ENCODE measurements around the gene ENGASE. TPM values are rescaled to one million over a fixed set of nuclear protein-coding genes. Genes with fewer than 3 reads are reported as not detected.
A peak's percentile ranks its signal among the peaks of the same experiment; 100 is the strongest.

The ENGASE gene
- total RNA-seq, 1 donor from 2014 or later: 72.6 TPM

GRCh38 chr17:79075861-79076406 lies 1.3 kb downstream of the ENGASE start:
- peak overlapping the region; percentile 76 for H3K27ac Mint-ChIP-seq
- TF ChIP-seq CTCF (conservative IDR thresholded peaks at IDR 0.05): no peak
- DNase-seq (ENCODE audit: extremely low spot score, unreplicated experiment): no peak
- H3K36me3 Mint-ChIP-seq: peaks cover 10% of the 10 kb centered on the region
- H3K4me3 Mint-ChIP-seq: peak overlapping the region; percentile 89
- H3K9me3 Mint-ChIP-seq: no peaks in the 10 kb centered on the region
- H3K27me3 Mint-ChIP-seq: peaks cover 8% of the 10 kb centered on the region
- peaks cover 9% of the 10 kb centered on the region for H3K4me1 Mint-ChIP-seq (ENCODE audit: unreplicated experiment)

GRCh38 chr17:79077587-79077986 lies 3.0 kb downstream of the ENGASE start:
- no peak for DNase-seq (ENCODE audit: extremely low spot score, unreplicated experiment)
- no peaks in the 10 kb centered on the region for H3K9me3 Mint-ChIP-seq
- peaks cover 10% of the 10 kb centered on the region for H3K36me3 Mint-ChIP-seq
- no peaks in the 10 kb centered on the region for H3K27me3 Mint-ChIP-seq
- H3K27ac Mint-ChIP-seq: no peak overlapping the region
- no peak for TF ChIP-seq CTCF (conservative IDR thresholded peaks at IDR 0.05)
- no peak overlapping the region for H3K4me3 Mint-ChIP-seq
- H3K4me1 Mint-ChIP-seq (ENCODE audit: unreplicated experiment): peaks cover 9% of the 10 kb centered on the region

- Mint-ChIP-seq H3K27me3 (no peaks in the 10 kb centered on the region), H3K4me3 (no peak overlapping the region), H3K9me3 (no peaks in the 10 kb centered on the region), H3K4me1 (ENCODE audit: unreplicated experiment) (peaks cover 9% of the 10 kb centered on the region), H3K27ac (no peak overlapping the region), H3K36me3 (peaks cover 10% of the 10 kb centered on the region)
- no peak for TF ChIP-seq CTCF (conservative IDR thresholded peaks at IDR 0.05)
- DNase-seq (ENCODE audit: extremely low spot score, unreplicated experiment): no peak
These were observed 4.0 kb downstream of the ENGASE start for GRCh38 chr17:79078476-79079190.

- Mint-ChIP-seq H3K27ac (no peak overlapping the region), H3K27me3 (no peaks in the 10 kb centered on the region), H3K9me3 (no peaks in the 10 kb centered on the region), H3K4me1 (ENCODE audit: unreplicated experiment) (peaks cover 9% of the 10 kb centered on the region), H3K36me3 (peaks cover 10% of the 10 kb centered on the region), H3K4me3 (no peak overlapping the region)
- no peak for TF ChIP-seq CTCF (conservative IDR thresholded peaks at IDR 0.05)
- no peak for DNase-seq (ENCODE audit: extremely low spot score, unreplicated experiment)
These were observed 5.0 kb downstream of the ENGASE start for GRCh38 chr17:79079421-79080200.

- Mint-ChIP-seq H3K4me3 (no peak overlapping the region), H3K27ac (no peak overlapping the region), H3K36me3 (peaks cover 10% of the 10 kb centered on the region), H3K4me1 (ENCODE audit: unreplicated experiment) (peaks cover 6% of the 10 kb centered on the region), H3K9me3 (no peaks in the 10 kb centered on the region), H3K27me3 (no peaks in the 10 kb centered on the region)
- TF ChIP-seq CTCF (conservative IDR thresholded peaks at IDR 0.05): no peak
- DNase-seq (ENCODE audit: extremely low spot score, unreplicated experiment): no peak
These were observed 5.7 kb downstream of the ENGASE start for GRCh38 chr17:79080349-79080748.
